ENCODE measurements around the gene AMMECR1L.
"Not testable (repeated sequence)": the region's sequence is repeated elsewhere in the genome, so short reads cannot be mapped to it uniquely, and the experiment has no call there.

The AMMECR1L gene

GRCh38 chr2:127885780-127886592 lies at the start of gene AMMECR1L:
AMMECR1L (minus strand) TSS chr2:127885956; CDS start chr2:127874234, 11,722 bp downstream.
- Mint-ChIP-seq H3K4me1 (ENCODE audit: low read depth) (peaks cover 38% of the 10 kb centered on the region), H3K4me3 (peak within 1 kb of the TSS; percentile 99), H3K27ac (peak within 1 kb of the TSS; percentile 90), H3K36me3 (ENCODE audit: low read depth) (peaks cover 20% of the 10 kb centered on the region)
- DNase-seq (ENCODE audit: low spot score): peak; percentile 82
- not testable (repeated sequence) for H3K9me3 Mint-ChIP-seq; H3K27me3 Mint-ChIP-seq (ENCODE audit: low read depth)

GRCh38 chr2:127935337-127935736 lies 49.6 kb upstream of the AMMECR1L start:
- Mint-ChIP-seq H3K36me3 (ENCODE audit: low read depth) (peaks cover under 1% of the 10 kb centered on the region), H3K27ac (no peak overlapping the region), H3K9me3 (no peaks in the 10 kb centered on the region), H3K4me1 (ENCODE audit: low read depth) (no peaks in the 10 kb centered on the region), H3K4me3 (no peak overlapping the region), H3K27me3 (ENCODE audit: low read depth) (peaks cover 4% of the 10 kb centered on the region)
- DNase-seq (ENCODE audit: low spot score): no peak

- Mint-ChIP-seq H3K36me3 (ENCODE audit: low read depth) (no peaks in the 10 kb centered on the region), H3K9me3 (no peaks in the 10 kb centered on the region), H3K27ac (no peak overlapping the region), H3K27me3 (ENCODE audit: low read depth) (peaks cover 6% of the 10 kb centered on the region), H3K4me3 (no peak overlapping the region), H3K4me1 (ENCODE audit: low read depth) (peaks cover 2% of the 10 kb centered on the region)
- DNase-seq (ENCODE audit: low spot score): no peak
Measured at GRCh38 chr2:127932199-127932876, 46.6 kb upstream of the AMMECR1L start.

- Mint-ChIP-seq H3K4me1 (ENCODE audit: low read depth) (peaks cover 2% of the 10 kb centered on the region), H3K36me3 (ENCODE audit: low read depth) (no peaks in the 10 kb centered on the region), H3K9me3 (no peaks in the 10 kb centered on the region), H3K27ac (no peak overlapping the region), H3K27me3 (ENCODE audit: low read depth) (peaks cover 6% of the 10 kb centered on the region), H3K4me3 (no peak overlapping the region)
- DNase-seq (ENCODE audit: low spot score): no peak
Measured at GRCh38 chr2:127929449-127929848, 43.7 kb upstream of the AMMECR1L start.

- H3K27me3 Mint-ChIP-seq (ENCODE audit: low read depth): peaks cover 2% of the 10 kb centered on the region
- no peaks in the 10 kb centered on the region for H3K36me3 Mint-ChIP-seq (ENCODE audit: low read depth)
- no peaks in the 10 kb centered on the region for H3K9me3 Mint-ChIP-seq
- H3K4me1 Mint-ChIP-seq (ENCODE audit: low read depth): peaks cover 2% of the 10 kb centered on the region
- no peak for DNase-seq (ENCODE audit: low spot score)
- H3K27ac Mint-ChIP-seq: no peak overlapping the region
- no peak overlapping the region for H3K4me3 Mint-ChIP-seq
Measured at GRCh38 chr2:127927384-127927783, 41.6 kb upstream of the AMMECR1L start.

GRCh38 chr2:127917916-127918315 lies 32.2 kb upstream of the AMMECR1L start:
- Mint-ChIP-seq H3K27ac (no peak overlapping the region), H3K9me3 (no peaks in the 10 kb centered on the region)

GRCh38 chr2:127913808-127914457 lies 28.2 kb upstream of the AMMECR1L start:
- Mint-ChIP-seq H3K27me3 (ENCODE audit: low read depth) (no peaks in the 10 kb centered on the region), H3K9me3 (no peaks in the 10 kb centered on the region), H3K4me3 (no peak overlapping the region), H3K36me3 (ENCODE audit: low read depth) (no peaks in the 10 kb centered on the region), H3K27ac (no peak overlapping the region), H3K4me1 (ENCODE audit: low read depth) (no peaks in the 10 kb centered on the region)
- no peak for DNase-seq (ENCODE audit: low spot score)

More at GRCh38 chr2:127917916-127918315, 32.2 kb upstream of the AMMECR1L start:
- H3K27me3 Mint-ChIP-seq (ENCODE audit: low read depth): peaks cover 6% of the 10 kb centered on the region
- H3K4me1 Mint-ChIP-seq (ENCODE audit: low read depth): no peaks in the 10 kb centered on the region
- H3K36me3 Mint-ChIP-seq (ENCODE audit: low read depth): no peaks in the 10 kb centered on the region
- H3K4me3 Mint-ChIP-seq: no peak overlapping the region
- DNase-seq (ENCODE audit: low spot score): no peak

GRCh38 chr2:127911737-127912136 lies 26.0 kb upstream of the AMMECR1L start:
- no peak overlapping the region for H3K27ac Mint-ChIP-seq
- H3K4me3 Mint-ChIP-seq: no peak overlapping the region
- H3K36me3 Mint-ChIP-seq (ENCODE audit: low read depth): no peaks in the 10 kb centered on the region
- no peaks in the 10 kb centered on the region for H3K27me3 Mint-ChIP-seq (ENCODE audit: low read depth)
- no peaks in the 10 kb centered on the region for H3K4me1 Mint-ChIP-seq (ENCODE audit: low read depth)
- DNase-seq (ENCODE audit: low spot score): no peak
- H3K9me3 Mint-ChIP-seq: no peaks in the 10 kb centered on the region

- Mint-ChIP-seq H3K27me3 (ENCODE audit: low read depth) (no peaks in the 10 kb centered on the region), H3K9me3 (no peaks in the 10 kb centered on the region), H3K27ac (no peak overlapping the region), H3K4me3 (no peak overlapping the region), H3K4me1 (ENCODE audit: low read depth) (no peaks in the 10 kb centered on the region), H3K36me3 (ENCODE audit: low read depth) (no peaks in the 10 kb centered on the region)
- no peak for DNase-seq (ENCODE audit: low spot score)
Measured at GRCh38 chr2:127910415-127910814, 24.7 kb upstream of the AMMECR1L start.

GRCh38 chr2:127909019-127909418 lies 23.3 kb upstream of the AMMECR1L start:
- no peaks in the 10 kb centered on the region for H3K9me3 Mint-ChIP-seq
- no peaks in the 10 kb centered on the region for H3K36me3 Mint-ChIP-seq (ENCODE audit: low read depth)
- no peak overlapping the region for H3K4me3 Mint-ChIP-seq
- no peak overlapping the region for H3K27ac Mint-ChIP-seq
- no peaks in the 10 kb centered on the region for H3K4me1 Mint-ChIP-seq (ENCODE audit: low read depth)
- no peaks in the 10 kb centered on the region for H3K27me3 Mint-ChIP-seq (ENCODE audit: low read depth)
- DNase-seq (ENCODE audit: low spot score): no peak

GRCh38 chr2:127907733-127908400 lies 22.1 kb upstream of the AMMECR1L start:
- H3K27ac Mint-ChIP-seq; H3K27me3 Mint-ChIP-seq (ENCODE audit: low read depth); H3K9me3 Mint-ChIP-seq; H3K4me1 Mint-ChIP-seq (ENCODE audit: low read depth); DNase-seq (ENCODE audit: low spot score); H3K36me3 Mint-ChIP-seq (ENCODE audit: low read depth); H3K4me3 Mint-ChIP-seq: not testable (repeated sequence)

- no peaks in the 10 kb centered on the region for H3K4me1 Mint-ChIP-seq (ENCODE audit: low read depth)
- DNase-seq (ENCODE audit: low spot score): no peak
- no peaks in the 10 kb centered on the region for H3K36me3 Mint-ChIP-seq (ENCODE audit: low read depth)
- H3K4me3 Mint-ChIP-seq: no peak overlapping the region
- H3K27me3 Mint-ChIP-seq (ENCODE audit: low read depth): no peaks in the 10 kb centered on the region
- no peak overlapping the region for H3K27ac Mint-ChIP-seq
- H3K9me3 Mint-ChIP-seq: no peaks in the 10 kb centered on the region
Measured at GRCh38 chr2:127906206-127906926, 20.6 kb upstream of the AMMECR1L start.

GRCh38 chr2:127901339-127902056 lies 15.7 kb upstream of the AMMECR1L start:
- H3K27ac Mint-ChIP-seq: no peak overlapping the region
- H3K27me3 Mint-ChIP-seq (ENCODE audit: low read depth): peaks cover 5% of the 10 kb centered on the region
- no peak for DNase-seq (ENCODE audit: low spot score)
- no peaks in the 10 kb centered on the region for H3K4me1 Mint-ChIP-seq (ENCODE audit: low read depth)
- H3K9me3 Mint-ChIP-seq: no peaks in the 10 kb centered on the region
- no peak overlapping the region for H3K4me3 Mint-ChIP-seq
- H3K36me3 Mint-ChIP-seq (ENCODE audit: low read depth): no peaks in the 10 kb centered on the region
